H1 (cell line): Measurements from ENCODE around the gene COMT. TPM values are rescaled to one million over a fixed set of nuclear protein-coding genes. Genes with fewer than 3 reads are reported as not detected.

Source experiments
- CTCF ChIA-PET: fragments of 300-600 bp; sonication (Branson Sonifier 250); formaldehyde crosslinking; loops from one replicate; lab custom pipeline; 2021; ENCODE audit not compliant: partially characterized antibody; lab: Charles Lee
- POLR2A ChIA-PET: fragments of 300-600 bp; sonication (Branson Sonifier 250); formaldehyde crosslinking; loops from one replicate; lab custom pipeline; 2021; ENCODE audit warnings: inconsistent platforms; ENCODE audit not compliant: partially characterized antibody; lab: Charles Lee
- DNase-seq, 2 experiments: peaks; one replicate each; pipeline versions ENCODE4 v3.0.0 to v3.0.0-alpha.2; 2010 to 2022; ENCODE audit warnings: low spot score in 2 of 2, low read depth in 1 of 2, mixed read lengths in 1 of 2
- FAIRE-seq: peaks from 2 replicates; lab custom pipeline; 2011; peaks lifted over from hg19 to GRCh38; lab: Jason Lieb, UNC
- H2AFZ ChIP-seq: 2 replicates; pipeline ENCODE4 v1.8.1; 2012; ENCODE audit warnings: low read length, inconsistent platforms
- H2AK5ac ChIP-seq: 2 replicates; pipeline ENCODE4 v1.6.1; 2013; ENCODE audit warnings: low read depth, low read length
- H2BK120ac ChIP-seq: replicated peaks from 2 replicates; pipeline ENCODE3; 2013; ENCODE audit warnings: low read depth, low read length, inconsistent platforms
- H2BK12ac ChIP-seq: 2 replicates; pipeline ENCODE4 v1.6.1; 2013; ENCODE audit warnings: low read depth, low read length
- H2BK15ac ChIP-seq: 2 replicates; pipeline ENCODE4 v1.6.1; 2013; ENCODE audit warnings: low read length
- H2BK20ac ChIP-seq: 2 replicates; pipeline ENCODE4 v1.6.1; 2013; ENCODE audit warnings: low read length
- H2BK5ac ChIP-seq: 2 replicates; pipeline ENCODE4 v1.6.1; 2013; ENCODE audit warnings: low read depth, low read length
- H3K14ac ChIP-seq: 2 replicates; pipeline ENCODE4 v1.6.1; 2013; ENCODE audit warnings: inconsistent platforms; ENCODE audit not compliant: insufficient read length
- H3K18ac ChIP-seq: 2 replicates; pipeline ENCODE4 v1.6.1; 2013; ENCODE audit warnings: low read length; ENCODE audit errors: extremely low read depth
- H3K23ac ChIP-seq: 2 replicates; pipeline ENCODE4 v1.6.1; 2013; ENCODE audit warnings: inconsistent platforms; ENCODE audit not compliant: insufficient read length
- H3K23me2 ChIP-seq: 2 replicates; pipeline ENCODE4 v1.6.1; 2013; ENCODE audit warnings: low read depth, low read length
- H3K27ac ChIP-seq: 2 replicates; pipeline ENCODE4 v1.6.1; 2011; ENCODE audit warnings: low read depth, low read length, inconsistent platforms
- H3K27me3 ChIP-seq, 4 experiments: replicated peaks in 1 of 4; 1 replicate in 1 of 4; 2 replicates in 3 of 4; pipeline versions ENCODE4 v1.6.1 to v1.8.1; 2011 to 2013; ENCODE audit warnings: low read length in 3 of 4, mild to moderate bottlenecking in 3 of 4, inconsistent platforms in 2 of 4, mixed read lengths in 2 of 4, moderate library complexity in 1 of 4; ENCODE audit not compliant: control insufficient read depth in 3 of 4, insufficient read depth in 3 of 4; ENCODE audit errors: extremely low read depth in 1 of 4
- H3K36me3 ChIP-seq, 4 experiments: 2 replicates each; pipeline versions ENCODE4 v1.6.1 to v1.8.1; 2011 to 2013; ENCODE audit warnings: mild to moderate bottlenecking in 4 of 4, low read length in 3 of 4, moderate library complexity in 2 of 4, control low read depth in 1 of 4, inconsistent platforms in 1 of 4; ENCODE audit not compliant: insufficient read depth in 4 of 4, control insufficient read depth in 2 of 4
- H3K4ac ChIP-seq: replicated peaks from 2 replicates; pipeline ENCODE3; 2013; ENCODE audit warnings: low read length, low read depth, mixed read lengths, inconsistent platforms; ENCODE audit not compliant: insufficient read length
- H3K4me1 ChIP-seq, 4 experiments: replicated peaks in 1 of 4; 1 replicate in 1 of 4; 2 replicates in 3 of 4; pipeline versions ENCODE4 v1.6.1 to v1.8.1; 2011 to 2013; ENCODE audit warnings: low read length in 3 of 4, inconsistent platforms in 2 of 4, mixed read lengths in 1 of 4; ENCODE audit not compliant: insufficient read depth in 4 of 4, control insufficient read depth in 3 of 4
- H3K4me2 ChIP-seq, 2 experiments: 2 replicates each; pipeline versions ENCODE4 v1.6.1 to v1.8.1; 2011 to 2013; ENCODE audit warnings: low read depth in 2 of 2, low read length in 2 of 2, control low read depth in 1 of 2, inconsistent platforms in 1 of 2, mild to moderate bottlenecking in 1 of 2; ENCODE audit not compliant: insufficient read depth in 1 of 2
- H3K4me3 ChIP-seq, 4 experiments: fragments of 200-600, 300-600 bp in 1 of 4; sonication (generic), shearing (Covaris generic), sonication (Bioruptor Twin) in 1 of 4; 2 replicates each; pipeline versions ENCODE4 v1.5.1 to v1.8.1; 2011 to 2016; ENCODE audit warnings: low read length in 4 of 4, low read depth in 3 of 4, control low read depth in 2 of 4, inconsistent platforms in 2 of 4, mild to moderate bottlenecking in 2 of 4, mixed read lengths in 1 of 4, moderate library complexity in 1 of 4; ENCODE audit not compliant: insufficient read depth in 2 of 4; ENCODE audit errors: extremely low read depth in 1 of 4
- H3K56ac ChIP-seq: replicated peaks from 2 replicates; pipeline ENCODE3; 2013; ENCODE audit warnings: low read depth, mild to moderate bottlenecking, mixed read lengths, low read length, inconsistent platforms; ENCODE audit not compliant: insufficient read length
- H3K79me1 ChIP-seq: 2 replicates; pipeline ENCODE4 v1.6.1; 2013; ENCODE audit warnings: low read depth, low read length, control low read depth
- H3K79me2 ChIP-seq, 2 experiments: 2 replicates each; pipeline versions ENCODE4 v1.6.1 to v1.8.1; 2012 to 2013; ENCODE audit warnings: low read length in 2 of 2, mild to moderate bottlenecking in 2 of 2, inconsistent platforms in 1 of 2; ENCODE audit not compliant: insufficient read depth in 2 of 2, control insufficient read depth in 1 of 2
- H3K9ac ChIP-seq, 4 experiments: replicated peaks in 1 of 4; 1 replicate in 1 of 4; 2 replicates in 3 of 4; pipeline versions ENCODE4 v1.6.1 to v1.8.1; 2011 to 2013; ENCODE audit warnings: low read depth in 3 of 4, low read length in 3 of 4, control low read depth in 2 of 4, mild to moderate bottlenecking in 2 of 4, moderate library complexity in 2 of 4, inconsistent platforms in 1 of 4; ENCODE audit errors: extremely low read depth in 1 of 4
- H3K9me3 ChIP-seq, 2 experiments: 2 replicates each; pipeline versions ENCODE4 v1.6.1 to v1.8.1; 2012 to 2013; ENCODE audit warnings: mild to moderate bottlenecking in 2 of 2, moderate library complexity in 2 of 2, control low read depth in 1 of 2, inconsistent platforms in 1 of 2, low read depth in 1 of 2, low read length in 1 of 2, mixed read lengths in 1 of 2; ENCODE audit not compliant: insufficient read depth in 2 of 2
- H4K20me1 ChIP-seq, 2 experiments: replicated peaks in 1 of 2; 2 replicates each; pipeline versions ENCODE3 to v1.8.1; 2011 to 2013; ENCODE audit warnings: inconsistent platforms in 2 of 2, low read length in 2 of 2, mild to moderate bottlenecking in 1 of 2; ENCODE audit not compliant: insufficient read depth in 2 of 2, control insufficient read depth in 1 of 2
- H4K5ac ChIP-seq: 2 replicates; pipeline ENCODE4 v1.6.1; 2013; ENCODE audit warnings: low read length, low read depth, mixed read lengths, inconsistent platforms; ENCODE audit not compliant: insufficient read length
- H4K8ac ChIP-seq: 2 replicates; pipeline ENCODE4 v1.8.0; 2013; ENCODE audit warnings: mild to moderate bottlenecking, moderate library complexity, low read length, inconsistent platforms; ENCODE audit not compliant: insufficient read depth; ENCODE audit errors: extremely low read depth
- H4K91ac ChIP-seq: replicated peaks from 2 replicates; pipeline ENCODE3; 2013; ENCODE audit warnings: low read length, mixed read lengths, inconsistent platforms; ENCODE audit not compliant: insufficient read length
- EP300 ChIP-seq, 2 experiments: IDR thresholded peaks; 1 replicate in 1 of 2; 2 replicates in 1 of 2; pipeline ENCODE4 v1.6.1; 2011 to 2012; ENCODE audit warnings: low read depth in 2 of 2, low read length in 2 of 2, mild to moderate bottlenecking in 2 of 2, borderline replicate concordance in 1 of 2, inconsistent platforms in 1 of 2, moderate library complexity in 1 of 2
- JUND ChIP-seq: IDR thresholded peaks from 2 replicates; pipeline ENCODE4 v1.6.1; 2011; ENCODE audit warnings: mild to moderate bottlenecking, improper control_type of control experiment, low read length
- MAFK ChIP-seq: IDR thresholded peaks from 2 replicates; pipeline ENCODE4 v1.6.1; 2012; ENCODE audit warnings: low read depth, mild to moderate bottlenecking, improper control_type of control experiment, low read length
- NRF1 ChIP-seq: IDR thresholded peaks from 2 replicates; pipeline ENCODE4 v1.6.1; 2011; ENCODE audit warnings: mild to moderate bottlenecking, low read depth, low read length, improper control_type of control experiment
- PHF8 ChIP-seq: fragments of 200-600 bp; sonication (generic); conservative IDR thresholded peaks from 2 replicates; pipeline ENCODE4 v1.7.1; 2012; ENCODE audit warnings: low read depth, mild to moderate bottlenecking, inconsistent platforms, low read length, moderate library complexity
- POLR2AphosphoS5 ChIP-seq: IDR thresholded peaks from 2 replicates; pipeline ENCODE4 v1.6.1; 2011; ENCODE audit warnings: low read depth, low read length
- SP1 ChIP-seq: IDR thresholded peaks from 2 replicates; pipeline ENCODE4 v1.6.1; 2011; ENCODE audit warnings: low read depth, low read length
- WGBS, 2 experiments: shearing (Covaris generic) in 1 of 2; methylation state at CpG; one replicate each; pipeline versions ENCODE4 v1.1.6 to v1.1.7; 2013 to 2015; ENCODE audit warnings: low lambda C conversion rate in 2 of 2, mixed read lengths in 2 of 2, inconsistent platforms in 1 of 2, low coverage in 1 of 2, missing lambda C conversion rate in 1 of 2; ENCODE audit not compliant: insufficient replicate concordance in 2 of 2, insufficient coverage in 1 of 2, insufficient read length in 1 of 2; ENCODE audit errors: extremely low coverage in 1 of 2, missing lambda C conversion rate in 1 of 2; 5-methylcytosine and 5-hydroxymethylcytosine counted together
- polyA plus RNA-seq, 7 experiments: library from polyadenylated mRNA; depleted of rRNA in 3 of 7; stranded (reverse) in 5 of 7; unstranded in 2 of 7; fragments of >200 nt in 5 of 7; fragments of 200-250 nt in 2 of 7; gene quantifications; 1 replicate in 5 of 7; 2 replicates in 1 of 7; 4 replicates in 1 of 7; pipeline versions ENCODE4 v1.2.1 to v1.2.3, GENCODE V29; 2011 to 2013; ENCODE audit warnings: missing spikeins in 2 of 7, mixed read lengths in 2 of 7
- total RNA-seq: library from RNA; stranded (reverse); fragmentation: NEBNext Ultra II Directional; extraction: Animal tissue kit (Norgen Biotek cat#: 25700); gene quantifications from 2 replicates; pipeline ENCODE4 v1.2.1, GENCODE V29; 2021
- TF ChIP-seq, protein P1 (sequence below), 3 experiments: IDR thresholded peaks; 1 replicate in 2 of 3; 2 replicates in 1 of 3; pipeline versions ENCODE4 v1.5.1 to v1.6.1; 2011; ENCODE audit warnings: low read length in 3 of 3, mild to moderate bottlenecking in 3 of 3, inconsistent platforms in 2 of 3, low read depth in 1 of 3, moderate library complexity in 1 of 3; ENCODE audit not compliant: insufficient read depth in 1 of 3; ENCODE audit errors: control extremely low read depth in 1 of 3

Gene COMT
- total and polyA plus RNA-seq, 2 of the 8 experiments (the other 6 are each of a cell fraction or from before 2014, with no cell fraction given): 15.2 to 33.7 TPM

- Histone ChIP-seq H2AK5ac (peak overlapping the region; percentile 79; the same call in 1 of the 2 replicates), H2BK120ac (no peak overlapping the region), H3K9ac (no peak overlapping the region), H3K79me1 (peaks cover 3% of the 10 kb centered on the region), H3K56ac (no peak overlapping the region), H4K8ac (peak overlapping the region; percentile 23), H3K4me3 (no peak overlapping the region), H4K20me1 (peaks cover 0 to 2% of the 10 kb centered on the region in 2 experiments), H3K4me1 (peaks cover 4 to 31% (median 18%) of the 10 kb centered on the region in 4 experiments), H3K14ac (no peak overlapping the region), H2BK20ac (no peak overlapping the region), H4K91ac (peak overlapping the region; percentile 69), H3K79me2 (no peaks in the 10 kb centered on the region), H4K5ac (no peak overlapping the region), H3K4ac (no peak overlapping the region), H3K27me3 (no peaks in the 10 kb centered on the region), H3K4me2 (peak overlapping the region in 1 of 2 experiments; percentile 39; a peak in 1 of 4 replicates), H2BK12ac (peak overlapping the region; percentile 60; the same call in 1 of the 2 replicates), H3K23ac (no peak overlapping the region), H3K23me2 (no peaks in the 10 kb centered on the region), H2BK15ac (peak overlapping the region; percentile 88; the same call in 1 of the 2 replicates), H3K27ac (no peak overlapping the region), H3K36me3 (no peaks in the 10 kb centered on the region), H3K9me3 (no peaks in the 10 kb centered on the region), H2AFZ (no peak overlapping the region), H2BK5ac (peak overlapping the region; percentile 71; the same call in 1 of the 2 replicates), H3K18ac (no peak overlapping the region)
- CTCF ChIA-PET: interaction anchor here (1.2 to 1.5 kb wide), 4 partner anchors 13 to 34 kb away, joined by 4 to 6 read pairs (median 6); no protein-coding TSS in a partner anchor
- no peak for DNase-seq
- FAIRE-seq: no peak
- WGBS, 2 experiments: 86% methylated on average over 14 of the region's 14 CpGs; no CpG with 5 or more reads in 1 of the 2 experiments
- POLR2A ChIA-PET: no interaction called here
- TF ChIP-seq POLR2AphosphoS5: no peak
- TF ChIP-seq JUND: no peak
- no peak for TF ChIP-seq PHF8
- TF ChIP-seq EP300 (IDR thresholded peaks at IDR 0.05; ENCODE audit: borderline replicate concordance in 1 of 2, low read depth in 2 of 2, low read length in 2 of 2): no peak
- no peak for TF ChIP-seq SP1
- TF ChIP-seq MAFK: no peak
- no peak for TF ChIP-seq NRF1
- TF ChIP-seq, protein P1, sequence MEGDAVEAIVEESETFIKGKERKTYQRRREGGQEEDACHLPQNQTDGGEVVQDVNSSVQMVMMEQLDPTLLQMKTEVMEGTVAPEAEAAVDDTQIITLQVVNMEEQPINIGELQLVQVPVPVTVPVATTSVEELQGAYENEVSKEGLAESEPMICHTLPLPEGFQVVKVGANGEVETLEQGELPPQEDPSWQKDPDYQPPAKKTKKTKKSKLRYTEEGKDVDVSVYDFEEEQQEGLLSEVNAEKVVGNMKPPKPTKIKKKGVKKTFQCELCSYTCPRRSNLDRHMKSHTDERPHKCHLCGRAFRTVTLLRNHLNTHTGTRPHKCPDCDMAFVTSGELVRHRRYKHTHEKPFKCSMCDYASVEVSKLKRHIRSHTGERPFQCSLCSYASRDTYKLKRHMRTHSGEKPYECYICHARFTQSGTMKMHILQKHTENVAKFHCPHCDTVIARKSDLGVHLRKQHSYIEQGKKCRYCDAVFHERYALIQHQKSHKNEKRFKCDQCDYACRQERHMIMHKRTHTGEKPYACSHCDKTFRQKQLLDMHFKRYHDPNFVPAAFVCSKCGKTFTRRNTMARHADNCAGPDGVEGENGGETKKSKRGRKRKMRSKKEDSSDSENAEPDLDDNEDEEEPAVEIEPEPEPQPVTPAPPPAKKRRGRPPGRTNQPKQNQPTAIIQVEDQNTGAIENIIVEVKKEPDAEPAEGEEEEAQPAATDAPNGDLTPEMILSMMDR (IDR thresholded peaks at IDR 0.05; ENCODE audit: control extremely low read depth in 1 of 3, insufficient read depth in 1 of 3, low read depth in 1 of 3, low read length in 3 of 3): peak in 2 of 3 experiments; percentile 6 to 29; a peak in 2 of 4 replicates
Observed at GRCh38 chr22:20000246-20001081, 58.9 kb downstream of the COMT start.
